Stimulated activated effector memory CD8-positive, alpha-beta T cell treated with anti-CD3 and anti-CD28 coated beads, Interleukin-12 subunit alpha, Interleukin-12 subunit beta, amount 100 ng/mL, for 72 hours (primary cell): Measurements from ENCODE around the gene LRRC32.

ENCODE experiments used
- ATAC-seq: fragments of 150-1000 bp; cut with Tn5 transposase; 2 replicates; pipeline ENCODE4 v1.10.0; 2021
- DNase-seq, 2 donors: peaks; one replicate each; pipeline ENCODE4 v3.0.0; 2021 to 2022; ENCODE audit warnings: low spot score in 2 of 2
- H3K27ac Mint-ChIP-seq: one replicate; pipeline ENCODE4 v1.8.0; 2022; ENCODE audit warnings: mild to moderate bottlenecking, mixed read lengths
- H3K36me3 Mint-ChIP-seq: one replicate; pipeline ENCODE4 v1.8.0; 2022; ENCODE audit warnings: mild to moderate bottlenecking, mixed read lengths
- H3K4me1 Mint-ChIP-seq: one replicate; pipeline ENCODE4 v1.8.0; 2022; ENCODE audit warnings: mixed read lengths
- H3K4me3 Mint-ChIP-seq: one replicate; pipeline ENCODE4 v1.8.0; 2022; ENCODE audit warnings: mild to moderate bottlenecking, mixed read lengths
- H3K9me3 Mint-ChIP-seq: one replicate; pipeline ENCODE4 v1.8.0; 2022; ENCODE audit warnings: mixed read lengths

Gene LRRC32

GRCh38 chr11:76703707-76704106 lies 33.2 kb upstream of the LRRC32 start:
- no peaks in the 10 kb centered on the region for H3K4me1 Mint-ChIP-seq
- no peak for ATAC-seq
- no peaks in the 10 kb centered on the region for H3K36me3 Mint-ChIP-seq
- no peak for DNase-seq
- no peak overlapping the region for H3K4me3 Mint-ChIP-seq
- H3K27ac Mint-ChIP-seq: no peak overlapping the region
- no peaks in the 10 kb centered on the region for H3K9me3 Mint-ChIP-seq

DNA sequence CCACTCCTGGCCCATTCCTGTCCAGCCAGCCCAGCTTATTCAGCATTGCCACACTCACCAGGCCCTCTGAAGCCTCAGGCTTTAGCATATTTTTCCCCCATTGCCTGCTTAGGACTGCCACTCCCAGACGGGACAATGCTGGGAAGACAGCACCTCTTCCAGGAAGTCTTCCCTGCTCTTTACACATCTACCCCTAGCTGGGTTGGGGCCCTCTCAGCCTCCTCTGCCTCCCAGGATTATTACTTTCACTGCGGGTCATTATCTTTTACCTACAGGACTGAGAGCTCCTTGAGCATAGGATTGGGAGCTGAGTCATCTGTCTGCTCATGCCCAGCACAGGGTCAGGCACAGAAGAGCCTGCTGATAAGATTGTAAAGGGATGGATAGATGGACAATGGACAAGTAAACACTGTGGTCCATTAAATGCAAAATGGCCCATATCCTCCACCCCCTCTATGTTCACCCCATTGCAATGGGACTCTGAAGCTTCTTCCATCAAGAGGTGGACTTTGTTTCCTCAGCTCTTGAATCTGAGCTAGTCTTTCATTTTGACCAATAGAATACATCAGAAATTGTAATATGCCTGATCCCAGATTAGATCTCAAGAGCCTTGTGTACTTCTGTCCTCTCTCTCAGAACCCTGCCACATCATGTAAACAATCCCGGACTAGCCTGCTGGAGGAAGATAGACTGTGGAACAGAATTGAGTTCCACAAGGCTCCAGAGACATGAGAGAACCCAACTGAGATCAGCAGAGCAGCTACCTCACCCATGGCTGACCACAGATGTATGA lies 32.0 kb upstream of the LRRC32 start:
- Mint-ChIP-seq H3K4me3 (no peak overlapping the region), H3K9me3 (no peaks in the 10 kb centered on the region), H3K27ac (no peak overlapping the region), H3K36me3 (no peaks in the 10 kb centered on the region), H3K4me1 (no peaks in the 10 kb centered on the region)
- DNase-seq (no peak), ATAC-seq (no peak)

GRCh38 chr11:76701294-76702040 lies 30.9 kb upstream of the LRRC32 start:
- H3K9me3 Mint-ChIP-seq: no peaks in the 10 kb centered on the region
- DNase-seq (no peak), ATAC-seq (no peak)
- H3K4me3 Mint-ChIP-seq: no peak overlapping the region
- peak overlapping the region; percentile 18 for H3K27ac Mint-ChIP-seq
- H3K4me1 Mint-ChIP-seq: no peaks in the 10 kb centered on the region
- no peaks in the 10 kb centered on the region for H3K36me3 Mint-ChIP-seq

- ATAC-seq: no peak
- Mint-ChIP-seq H3K4me1 (peaks cover 5% of the 10 kb centered on the region), H3K4me3 (no peak overlapping the region), H3K36me3 (no peaks in the 10 kb centered on the region), H3K9me3 (no peaks in the 10 kb centered on the region), H3K27ac (peak overlapping the region; percentile 18)
- no peak for DNase-seq
Observed at GRCh38 chr11:76700177-76701100, 29.9 kb upstream of the LRRC32 start.

DNA sequence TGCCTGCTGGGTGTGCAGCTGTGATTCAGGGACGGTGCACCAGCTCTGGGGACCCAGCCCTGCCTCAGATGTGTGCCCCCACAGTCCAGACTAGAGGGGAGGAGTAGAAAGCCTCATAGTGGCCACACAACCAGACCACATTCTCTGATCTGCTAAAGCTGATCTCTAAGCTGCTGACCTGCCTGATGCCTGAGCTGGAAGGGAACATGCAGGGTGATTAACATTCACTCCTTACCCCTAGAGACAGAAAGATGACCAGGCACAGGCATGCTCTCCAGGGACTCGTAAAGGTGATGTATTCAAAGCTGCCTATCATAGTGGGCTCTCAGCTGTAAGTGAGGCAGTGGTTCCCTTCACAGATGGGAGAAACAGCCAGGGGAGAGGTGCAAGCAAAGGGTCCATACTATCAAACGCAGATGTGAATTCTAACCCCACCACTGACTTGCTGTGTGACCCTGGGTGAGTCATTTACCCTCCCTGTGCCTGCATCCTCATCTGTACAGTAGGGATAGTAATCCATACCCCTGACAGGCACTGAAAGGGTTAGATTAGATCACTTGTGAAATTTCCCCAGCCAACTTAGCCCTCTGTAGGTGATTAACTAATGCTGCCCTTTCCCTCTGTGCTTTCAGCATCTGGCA lies 29.0 kb upstream of the LRRC32 start:
- Mint-ChIP-seq H3K9me3 (no peaks in the 10 kb centered on the region), H3K4me3 (no peak overlapping the region), H3K27ac (no peak overlapping the region), H3K36me3 (no peaks in the 10 kb centered on the region), H3K4me1 (peaks cover 8% of the 10 kb centered on the region)
- DNase-seq: no peak
- no peak for ATAC-seq

DNA sequence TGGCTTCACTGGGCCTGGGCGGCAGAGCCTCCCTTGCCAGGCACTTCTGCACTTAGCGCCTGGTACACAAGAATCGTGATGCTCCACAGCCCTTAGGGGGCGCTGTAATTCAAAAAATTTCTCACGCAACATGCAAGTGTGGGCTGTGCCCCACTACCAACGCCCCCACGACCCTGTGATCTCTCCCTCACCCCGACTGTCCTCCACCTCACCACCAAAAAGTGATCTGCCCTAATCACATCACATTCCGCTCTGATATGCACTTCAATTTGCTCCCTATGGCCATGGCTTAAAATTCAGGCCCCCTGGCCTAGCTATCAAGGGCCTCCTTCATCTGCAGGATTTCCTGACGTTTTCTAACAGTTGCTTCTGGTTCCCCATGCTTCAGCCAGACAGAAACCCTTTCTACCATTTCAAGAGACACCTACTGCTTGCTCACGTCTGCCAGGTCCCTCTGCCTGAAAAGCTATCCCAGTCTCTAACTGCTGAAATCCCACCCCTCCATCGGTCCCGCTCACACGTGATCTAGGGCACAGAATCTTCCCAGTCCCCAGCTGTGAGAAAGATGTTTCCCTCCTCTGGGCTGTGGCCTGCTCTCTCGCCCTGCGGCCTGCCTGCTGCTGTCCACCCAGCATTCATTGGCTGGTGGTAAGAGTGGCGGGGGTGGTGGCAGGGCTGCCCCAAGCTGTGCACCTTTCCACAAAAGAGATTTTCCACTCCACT lies 27.9 kb upstream of the LRRC32 start:
- H3K4me3 Mint-ChIP-seq: no peak overlapping the region
- DNase-seq (no peak), ATAC-seq (no peak)
- H3K4me1 Mint-ChIP-seq: peaks cover 8% of the 10 kb centered on the region
- no peak overlapping the region for H3K27ac Mint-ChIP-seq
- no peaks in the 10 kb centered on the region for H3K9me3 Mint-ChIP-seq
- H3K36me3 Mint-ChIP-seq: no peaks in the 10 kb centered on the region

DNA sequence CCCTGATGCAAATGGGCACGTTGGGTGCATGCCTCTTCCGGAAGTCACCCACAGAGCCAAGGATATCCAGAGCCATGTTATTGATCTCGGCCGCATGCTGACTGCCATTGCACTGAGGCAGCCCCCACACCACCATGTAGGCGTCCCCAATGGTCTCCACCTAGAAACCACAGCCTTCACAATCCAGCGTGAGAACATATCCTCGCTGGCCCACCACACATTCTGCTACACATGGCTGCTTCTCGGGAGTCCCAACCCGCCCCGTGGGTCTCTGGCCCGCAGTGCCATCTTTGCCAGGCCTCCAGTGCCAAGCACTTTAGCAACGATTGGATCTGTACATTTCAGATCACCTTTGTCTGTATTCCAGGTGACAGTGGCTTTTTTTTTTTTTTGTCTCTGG lies 26.2 kb upstream of the LRRC32 start:
- Mint-ChIP-seq H3K4me1 (peaks cover 8% of the 10 kb centered on the region), H3K4me3 (no peak overlapping the region), H3K9me3 (no peaks in the 10 kb centered on the region), H3K27ac (no peak overlapping the region), H3K36me3 (no peaks in the 10 kb centered on the region)
- ATAC-seq: no peak
- no peak for DNase-seq

DNA sequence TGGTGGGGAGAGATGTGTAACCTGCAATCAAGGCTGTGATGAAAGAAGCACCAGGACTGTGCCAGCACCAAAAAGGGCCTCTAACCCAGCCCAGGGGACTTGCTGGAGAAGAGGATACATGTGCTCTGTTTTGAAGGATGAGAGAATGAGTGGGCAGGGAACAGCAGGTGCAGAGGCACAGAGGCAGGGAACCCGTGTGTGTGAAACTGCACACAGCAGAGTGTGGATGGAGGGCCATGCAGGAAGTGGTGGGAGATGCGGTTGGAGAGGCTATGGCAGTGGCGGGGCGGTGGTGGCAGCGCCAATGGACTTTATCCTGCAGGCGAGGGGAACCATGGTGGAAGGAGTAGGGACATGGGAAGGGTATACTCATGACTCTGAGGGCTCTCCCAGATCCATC lies 25.2 kb upstream of the LRRC32 start:
- H3K36me3 Mint-ChIP-seq: no peaks in the 10 kb centered on the region
- H3K27ac Mint-ChIP-seq: no peak overlapping the region
- H3K4me3 Mint-ChIP-seq: no peak overlapping the region
- peak; percentile 35 for ATAC-seq
- peaks cover 8% of the 10 kb centered on the region for H3K4me1 Mint-ChIP-seq
- H3K9me3 Mint-ChIP-seq: no peaks in the 10 kb centered on the region
- DNase-seq: no peak

DNA sequence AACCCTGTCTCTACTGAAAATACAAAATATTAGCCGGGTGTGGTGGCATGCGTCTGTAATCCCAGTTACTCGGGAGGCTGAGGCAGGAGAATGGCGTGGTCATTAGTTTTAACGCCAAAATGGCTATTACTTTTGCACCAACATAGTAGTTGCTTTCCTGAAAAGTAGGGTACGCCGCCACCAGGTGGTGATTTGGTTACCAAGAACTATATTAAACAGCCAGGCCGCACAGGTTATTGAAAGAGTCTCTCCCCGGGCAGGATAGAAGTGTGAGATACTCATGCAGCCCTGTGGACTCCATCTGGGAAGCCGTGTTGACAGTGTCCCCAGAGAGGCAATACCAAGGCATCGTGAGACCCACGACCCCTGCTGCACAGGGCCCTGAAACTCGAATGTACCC lies 24.6 kb upstream of the LRRC32 start:
- no peak for DNase-seq
- no peak for ATAC-seq
- no peak overlapping the region for H3K27ac Mint-ChIP-seq
- H3K4me1 Mint-ChIP-seq: peaks cover 8% of the 10 kb centered on the region
- no peaks in the 10 kb centered on the region for H3K36me3 Mint-ChIP-seq
- no peak overlapping the region for H3K4me3 Mint-ChIP-seq
- H3K9me3 Mint-ChIP-seq: no peaks in the 10 kb centered on the region

GRCh38 chr11:76694664-76695063 lies 24.1 kb upstream of the LRRC32 start:
- H3K36me3 Mint-ChIP-seq: no peaks in the 10 kb centered on the region

GRCh38 chr11:76693806-76694205 lies 23.3 kb upstream of the LRRC32 start:
- Mint-ChIP-seq H3K9me3 (no peaks in the 10 kb centered on the region), H3K27ac (no peak overlapping the region), H3K36me3 (no peaks in the 10 kb centered on the region), H3K4me1 (peaks cover 16% of the 10 kb centered on the region), H3K4me3 (no peak overlapping the region)
- DNase-seq (no peak), ATAC-seq (no peak)

More at GRCh38 chr11:76694664-76695063, 24.1 kb upstream of the LRRC32 start:
- no peaks in the 10 kb centered on the region for H3K9me3 Mint-ChIP-seq
- H3K4me1 Mint-ChIP-seq: peaks cover 8% of the 10 kb centered on the region
- no peak for DNase-seq
- no peak overlapping the region for H3K27ac Mint-ChIP-seq
- ATAC-seq: no peak
- H3K4me3 Mint-ChIP-seq: no peak overlapping the region

- H3K36me3 Mint-ChIP-seq: no peaks in the 10 kb centered on the region
- no peak overlapping the region for H3K4me3 Mint-ChIP-seq
- H3K27ac Mint-ChIP-seq: no peak overlapping the region
- H3K9me3 Mint-ChIP-seq: no peaks in the 10 kb centered on the region
- DNase-seq (no peak), ATAC-seq (no peak)
- peaks cover 18% of the 10 kb centered on the region for H3K4me1 Mint-ChIP-seq
Observed at GRCh38 chr11:76692956-76693355, 22.4 kb upstream of the LRRC32 start.

DNA sequence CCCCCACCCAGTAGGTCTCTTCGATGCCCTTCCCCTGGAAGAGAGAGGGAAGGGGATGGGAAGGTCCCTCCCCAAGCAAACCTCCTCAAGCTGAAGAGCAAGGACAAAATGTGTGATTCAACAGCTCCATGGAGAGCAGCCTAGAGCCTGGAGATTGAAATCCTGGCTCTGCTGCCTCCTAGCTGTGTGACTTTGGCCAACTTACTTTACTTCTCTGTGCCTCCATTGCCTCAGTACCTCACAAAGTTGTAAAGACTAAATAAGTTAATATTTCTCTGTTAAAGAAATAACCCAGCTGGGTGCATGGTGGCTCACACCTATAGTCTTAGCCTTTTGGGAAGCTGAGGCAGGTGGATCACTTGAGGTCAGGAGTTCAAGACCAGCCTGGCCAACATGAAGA lies 21.1 kb upstream of the LRRC32 start:
- Mint-ChIP-seq H3K4me3 (no peak overlapping the region), H3K4me1 (peaks cover 28% of the 10 kb centered on the region), H3K27ac (no peak overlapping the region), H3K9me3 (no peaks in the 10 kb centered on the region), H3K36me3 (no peaks in the 10 kb centered on the region)
- DNase-seq (no peak), ATAC-seq (no peak)

GRCh38 chr11:76690736-76691135 lies 20.2 kb upstream of the LRRC32 start:
- DNase-seq (no peak), ATAC-seq (no peak)
- Mint-ChIP-seq H3K36me3 (no peaks in the 10 kb centered on the region), H3K4me3 (no peak overlapping the region), H3K9me3 (no peaks in the 10 kb centered on the region), H3K27ac (no peak overlapping the region), H3K4me1 (peaks cover 33% of the 10 kb centered on the region)
